ENCODE data around the gene ARID5B. TPM values are rescaled to one million over a fixed set of nuclear protein-coding genes. Genes with fewer than 3 reads are reported as not detected.

ARID5B gene
- total and polyA plus RNA-seq, 2 experiments from 2014 or later = 1.3 to 1.6 TPM

DNA sequence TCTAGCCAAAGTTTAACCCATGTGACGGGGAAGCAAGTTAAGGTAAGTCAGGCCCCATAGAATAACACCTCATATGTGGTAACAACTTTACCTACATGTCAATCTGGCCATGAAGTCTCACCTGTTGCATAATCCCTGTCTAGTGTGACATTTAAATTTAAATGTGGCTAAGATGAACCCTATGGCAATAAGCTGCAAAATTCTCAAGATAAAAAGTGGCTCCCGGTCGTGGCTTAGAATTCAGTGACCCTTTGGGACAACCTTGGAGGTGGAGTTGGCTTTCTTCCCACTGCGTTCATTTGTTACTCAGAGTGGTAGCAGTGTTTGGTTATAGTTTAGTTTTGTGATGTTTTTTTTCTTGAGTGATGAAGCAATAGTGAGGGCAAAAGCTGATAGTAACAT lies 90.6 kb downstream of the ARID5B start:
- H3K4me1 ChIP-seq (ENCODE audit: insufficient read depth) = peaks cover 49% of the 10 kb centered on the region
- Mint-ChIP-seq H3K4me3 (no peak overlapping the region), H3K9me3 (no peaks in the 10 kb centered on the region), H3K4me1 (peaks cover 44% of the 10 kb centered on the region), H3K27me3 (ENCODE audit: insufficient read depth, low read depth, poor library complexity) (no peaks in the 10 kb centered on the region), H3K36me3 (ENCODE audit: low read depth) (no peaks in the 10 kb centered on the region), H3K27ac (no peak overlapping the region)
- H3K4me2 ChIP-seq = peak overlapping the region; percentile 39
- H3F3A ChIP-seq (replicated peaks; ENCODE audit: low read depth) = no peaks in the 10 kb centered on the region
- no peaks in the 10 kb centered on the region for H3K27me3 ChIP-seq (ENCODE audit: insufficient read depth)
- peak overlapping the region; percentile 2; the same call in 1 of the 2 replicates for H2AFZ ChIP-seq
- ATAC-seq = no peak
- no peaks in the 10 kb centered on the region for H3K79me2 ChIP-seq (replicated peaks; ENCODE audit: insufficient read depth)
- TF ChIP-seq EZH2 (IDR thresholded peaks at IDR 0.05; ENCODE audit: low read depth, unreplicated experiment) (no peak), POLR2AphosphoS5 (IDR thresholded peaks at IDR 0.05; ENCODE audit: low read depth) (no peak)
- TF ChIP-seq, protein P1, sequence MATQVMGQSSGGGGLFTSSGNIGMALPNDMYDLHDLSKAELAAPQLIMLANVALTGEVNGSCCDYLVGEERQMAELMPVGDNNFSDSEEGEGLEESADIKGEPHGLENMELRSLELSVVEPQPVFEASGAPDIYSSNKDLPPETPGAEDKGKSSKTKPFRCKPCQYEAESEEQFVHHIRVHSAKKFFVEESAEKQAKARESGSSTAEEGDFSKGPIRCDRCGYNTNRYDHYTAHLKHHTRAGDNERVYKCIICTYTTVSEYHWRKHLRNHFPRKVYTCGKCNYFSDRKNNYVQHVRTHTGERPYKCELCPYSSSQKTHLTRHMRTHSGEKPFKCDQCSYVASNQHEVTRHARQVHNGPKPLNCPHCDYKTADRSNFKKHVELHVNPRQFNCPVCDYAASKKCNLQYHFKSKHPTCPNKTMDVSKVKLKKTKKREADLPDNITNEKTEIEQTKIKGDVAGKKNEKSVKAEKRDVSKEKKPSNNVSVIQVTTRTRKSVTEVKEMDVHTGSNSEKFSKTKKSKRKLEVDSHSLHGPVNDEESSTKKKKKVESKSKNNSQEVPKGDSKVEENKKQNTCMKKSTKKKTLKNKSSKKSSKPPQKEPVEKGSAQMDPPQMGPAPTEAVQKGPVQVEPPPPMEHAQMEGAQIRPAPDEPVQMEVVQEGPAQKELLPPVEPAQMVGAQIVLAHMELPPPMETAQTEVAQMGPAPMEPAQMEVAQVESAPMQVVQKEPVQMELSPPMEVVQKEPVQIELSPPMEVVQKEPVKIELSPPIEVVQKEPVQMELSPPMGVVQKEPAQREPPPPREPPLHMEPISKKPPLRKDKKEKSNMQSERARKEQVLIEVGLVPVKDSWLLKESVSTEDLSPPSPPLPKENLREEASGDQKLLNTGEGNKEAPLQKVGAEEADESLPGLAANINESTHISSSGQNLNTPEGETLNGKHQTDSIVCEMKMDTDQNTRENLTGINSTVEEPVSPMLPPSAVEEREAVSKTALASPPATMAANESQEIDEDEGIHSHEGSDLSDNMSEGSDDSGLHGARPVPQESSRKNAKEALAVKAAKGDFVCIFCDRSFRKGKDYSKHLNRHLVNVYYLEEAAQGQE (IDR thresholded peaks at IDR 0.05; ENCODE audit: unreplicated experiment) = no peak
- TF ChIP-seq, protein P2, sequence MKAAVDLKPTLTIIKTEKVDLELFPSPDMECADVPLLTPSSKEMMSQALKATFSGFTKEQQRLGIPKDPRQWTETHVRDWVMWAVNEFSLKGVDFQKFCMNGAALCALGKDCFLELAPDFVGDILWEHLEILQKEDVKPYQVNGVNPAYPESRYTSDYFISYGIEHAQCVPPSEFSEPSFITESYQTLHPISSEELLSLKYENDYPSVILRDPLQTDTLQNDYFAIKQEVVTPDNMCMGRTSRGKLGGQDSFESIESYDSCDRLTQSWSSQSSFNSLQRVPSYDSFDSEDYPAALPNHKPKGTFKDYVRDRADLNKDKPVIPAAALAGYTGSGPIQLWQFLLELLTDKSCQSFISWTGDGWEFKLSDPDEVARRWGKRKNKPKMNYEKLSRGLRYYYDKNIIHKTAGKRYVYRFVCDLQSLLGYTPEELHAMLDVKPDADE (IDR thresholded peaks at IDR 0.05) = no peak
- no peaks in the 10 kb centered on the region for H4K20me1 ChIP-seq (replicated peaks; ENCODE audit: insufficient read depth)
- H3K36me3 ChIP-seq (ENCODE audit: insufficient read depth) = no peaks in the 10 kb centered on the region
- no peaks in the 10 kb centered on the region; the same call in 1 of the 2 replicates for H3K9me2 ChIP-seq (ENCODE audit: insufficient read depth)
- DNase-seq (ENCODE audit: low spot score) = no peak
- H3K27ac ChIP-seq (ENCODE audit: low read depth) = no peak overlapping the region
- no peak overlapping the region for H3K4me3 ChIP-seq

DNA sequence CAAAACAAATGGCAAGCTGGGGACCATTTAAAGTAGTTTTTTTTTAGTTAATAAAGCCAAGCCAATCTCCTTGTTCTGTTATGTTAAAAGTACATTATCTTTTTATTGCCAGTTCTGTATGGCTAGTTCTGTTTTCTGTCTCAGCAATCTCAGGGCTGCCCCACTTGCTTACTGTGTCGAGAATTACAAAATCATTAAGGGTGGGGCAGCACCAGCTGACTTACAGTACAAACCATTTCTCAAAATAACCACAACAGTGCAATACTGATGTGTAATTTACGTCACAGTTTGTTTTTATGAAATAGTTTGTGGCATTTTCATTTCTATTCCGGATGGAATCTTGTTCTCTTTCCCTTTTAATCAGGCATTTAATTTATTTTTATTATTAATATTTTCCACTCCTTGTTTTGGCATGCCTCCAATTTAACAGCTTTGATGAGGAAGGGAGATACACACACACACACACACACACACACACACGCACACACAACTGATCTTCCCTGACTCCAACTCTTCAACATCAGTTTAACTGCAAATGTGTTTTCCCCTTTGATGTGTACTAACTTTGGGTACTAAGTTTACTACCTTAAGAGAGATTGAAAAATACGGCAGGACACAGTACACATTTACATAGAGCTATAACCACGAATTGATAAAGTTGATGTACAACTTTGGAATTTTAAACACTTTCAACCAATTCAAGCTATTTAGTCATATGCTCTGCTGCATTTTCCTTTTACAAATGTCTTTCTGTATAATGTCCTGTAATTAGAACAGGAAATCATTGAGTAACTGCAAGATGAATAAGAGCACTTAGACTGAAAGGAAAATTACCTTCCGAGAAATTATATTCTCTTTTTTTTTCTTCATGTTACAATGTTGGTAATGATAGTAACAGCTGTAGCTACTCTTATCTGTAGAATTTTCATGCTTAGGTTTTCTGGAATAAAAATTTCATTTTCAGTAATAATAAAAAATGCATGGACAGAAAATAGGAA lies 91.5 kb downstream of the ARID5B start:
- Mint-ChIP-seq H3K27ac (no peak overlapping the region), H3K4me1 (peaks cover 37% of the 10 kb centered on the region), H3K27me3 (ENCODE audit: insufficient read depth, low read depth, poor library complexity) (no peaks in the 10 kb centered on the region), H3K4me3 (no peak overlapping the region), H3K36me3 (ENCODE audit: low read depth) (no peaks in the 10 kb centered on the region), H3K9me3 (no peaks in the 10 kb centered on the region)
- Histone ChIP-seq H2AFZ (no peak overlapping the region), H3K27ac (ENCODE audit: low read depth) (no peak overlapping the region), H3K9me2 (ENCODE audit: insufficient read depth) (no peaks in the 10 kb centered on the region; the same call in 1 of the 2 replicates), H3K4me3 (no peak overlapping the region), H3K4me2 (peak overlapping the region; percentile 39; the same call in 1 of the 2 replicates), H4K20me1 (replicated peaks; ENCODE audit: insufficient read depth) (no peaks in the 10 kb centered on the region), H3K4me1 (ENCODE audit: insufficient read depth) (peaks cover 40% of the 10 kb centered on the region), H3K79me2 (replicated peaks; ENCODE audit: insufficient read depth) (no peaks in the 10 kb centered on the region), H3K36me3 (ENCODE audit: insufficient read depth) (no peaks in the 10 kb centered on the region), H3K27me3 (ENCODE audit: insufficient read depth) (no peaks in the 10 kb centered on the region), H3F3A (replicated peaks; ENCODE audit: low read depth) (no peaks in the 10 kb centered on the region)
- DNase-seq (ENCODE audit: low spot score) (no peak), ATAC-seq (no peak)
- TF ChIP-seq CREB1 (CRISPR knock-in tag; IDR thresholded peaks at IDR 0.05; ENCODE audit: low read depth) (no peak), STAT1 (IDR thresholded peaks at IDR 0.05; ENCODE audit: unreplicated experiment) (no peak), ZNF114 (CRISPR knock-in tag; IDR thresholded peaks at IDR 0.05) (no peak), POLR2AphosphoS5 (IDR thresholded peaks at IDR 0.05; ENCODE audit: low read depth) (no peak)
- TF ChIP-seq, protein P3, sequence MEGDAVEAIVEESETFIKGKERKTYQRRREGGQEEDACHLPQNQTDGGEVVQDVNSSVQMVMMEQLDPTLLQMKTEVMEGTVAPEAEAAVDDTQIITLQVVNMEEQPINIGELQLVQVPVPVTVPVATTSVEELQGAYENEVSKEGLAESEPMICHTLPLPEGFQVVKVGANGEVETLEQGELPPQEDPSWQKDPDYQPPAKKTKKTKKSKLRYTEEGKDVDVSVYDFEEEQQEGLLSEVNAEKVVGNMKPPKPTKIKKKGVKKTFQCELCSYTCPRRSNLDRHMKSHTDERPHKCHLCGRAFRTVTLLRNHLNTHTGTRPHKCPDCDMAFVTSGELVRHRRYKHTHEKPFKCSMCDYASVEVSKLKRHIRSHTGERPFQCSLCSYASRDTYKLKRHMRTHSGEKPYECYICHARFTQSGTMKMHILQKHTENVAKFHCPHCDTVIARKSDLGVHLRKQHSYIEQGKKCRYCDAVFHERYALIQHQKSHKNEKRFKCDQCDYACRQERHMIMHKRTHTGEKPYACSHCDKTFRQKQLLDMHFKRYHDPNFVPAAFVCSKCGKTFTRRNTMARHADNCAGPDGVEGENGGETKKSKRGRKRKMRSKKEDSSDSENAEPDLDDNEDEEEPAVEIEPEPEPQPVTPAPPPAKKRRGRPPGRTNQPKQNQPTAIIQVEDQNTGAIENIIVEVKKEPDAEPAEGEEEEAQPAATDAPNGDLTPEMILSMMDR (conservative IDR thresholded peaks at IDR 0.05; ENCODE audit: low read depth in 2 of 2) = no peak

All from GM23338 (cell line).